ENCODE results near the gene MTUS2.

Gene MTUS2

DNA sequence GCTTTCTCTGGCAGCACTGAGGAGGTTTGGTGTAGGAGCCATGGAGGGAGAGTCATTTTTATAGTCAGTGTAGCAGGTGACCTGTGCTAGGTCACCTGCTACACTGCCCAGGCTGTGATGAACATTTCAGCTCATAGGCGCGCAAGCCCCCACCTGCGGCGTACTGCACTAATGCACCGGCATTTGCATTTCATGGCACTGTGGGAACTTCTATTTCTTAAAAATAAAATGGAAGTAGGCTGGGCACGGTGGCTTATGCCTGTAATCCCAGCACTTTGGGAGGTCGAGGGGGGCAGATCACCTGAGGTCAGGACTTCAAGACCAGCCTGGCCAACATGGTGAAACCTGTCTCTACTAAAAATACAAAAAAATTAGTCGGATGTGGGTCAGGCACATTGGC is 674.4 kb downstream of the MTUS2 start:
- no peak for DNase-seq

DNA sequence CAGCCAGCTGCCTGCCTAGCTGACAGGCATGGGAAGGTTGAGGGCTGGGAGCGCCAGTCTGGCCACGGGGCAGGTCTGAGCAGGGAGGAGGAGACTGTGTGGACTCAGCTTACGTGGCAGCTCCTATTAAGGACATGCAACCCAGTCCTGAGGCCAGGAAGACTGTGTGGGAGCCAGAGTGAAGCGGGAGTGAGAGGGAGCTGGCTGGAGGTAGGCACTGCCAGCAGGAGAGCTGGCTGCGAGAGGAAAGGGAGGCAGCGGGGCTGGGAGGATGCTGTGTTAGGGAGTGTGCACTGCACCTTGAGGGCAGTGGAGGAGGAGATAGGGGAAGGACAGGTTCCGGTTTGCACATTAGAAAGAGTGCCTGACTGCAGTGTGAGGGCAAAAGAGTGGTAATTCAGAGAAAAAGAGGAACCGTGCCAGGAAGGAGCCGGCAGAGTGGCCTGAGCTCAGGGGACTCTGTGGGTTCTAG is 676.1 kb downstream of the MTUS2 start:
- DNase-seq = no peak

DNA sequence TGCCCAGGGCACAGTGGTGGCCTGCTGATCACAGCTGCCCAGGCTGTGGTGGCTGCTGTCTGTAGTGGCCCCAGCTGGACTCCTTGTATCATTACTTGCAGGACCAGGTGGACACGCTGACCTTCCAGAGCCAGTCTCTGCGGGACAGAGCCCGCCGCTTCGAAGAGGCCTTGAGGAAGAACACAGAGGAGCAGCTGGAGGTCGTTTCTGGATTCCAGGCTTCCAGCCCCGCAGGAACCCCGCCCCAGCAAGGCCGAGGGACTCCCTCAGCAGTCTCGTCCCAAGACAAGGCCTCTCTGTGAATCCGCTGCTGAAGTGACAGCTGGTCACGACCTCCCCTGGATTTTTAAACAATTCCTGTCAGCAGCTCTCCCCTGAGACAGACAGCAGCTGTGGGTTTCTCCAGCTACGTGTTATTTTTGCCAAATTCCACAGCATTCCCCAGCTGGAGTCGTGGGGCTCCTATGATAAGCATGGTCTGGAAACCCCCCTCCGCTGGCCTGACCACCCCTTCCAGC is 677.1 kb downstream of the MTUS2 start:
- DNase-seq = no peak

DNA sequence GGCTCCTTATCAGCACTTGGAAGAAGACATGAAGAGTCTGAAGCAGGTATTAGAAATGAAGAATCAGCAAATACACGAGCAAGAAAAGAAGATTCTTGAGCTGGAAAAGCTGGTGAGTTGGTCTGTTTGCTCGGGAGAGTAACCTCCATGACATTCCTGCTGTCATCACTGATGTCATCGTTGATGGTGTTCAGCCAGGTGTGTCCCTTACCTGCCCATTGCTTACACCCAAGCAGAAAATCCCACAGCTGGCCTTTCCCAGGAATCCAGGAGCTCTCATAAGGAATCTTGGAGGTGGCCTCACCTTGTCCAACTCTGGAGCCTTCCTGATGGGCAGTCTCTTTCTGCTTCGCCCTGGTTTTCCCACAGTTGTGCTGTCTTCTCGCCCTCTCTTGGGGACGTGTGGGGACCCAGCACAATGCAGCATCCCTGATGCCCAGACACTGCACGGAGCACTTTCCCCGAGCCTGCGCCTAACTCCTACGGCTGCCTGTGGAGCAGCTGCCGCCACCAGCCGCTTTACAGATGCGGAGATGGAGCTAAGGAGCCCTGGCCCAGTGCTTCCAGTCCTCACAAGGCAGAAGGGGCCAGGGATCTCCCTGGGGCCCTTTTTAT is 678.4 kb downstream of the MTUS2 start:
- no peak for DNase-seq

DNA sequence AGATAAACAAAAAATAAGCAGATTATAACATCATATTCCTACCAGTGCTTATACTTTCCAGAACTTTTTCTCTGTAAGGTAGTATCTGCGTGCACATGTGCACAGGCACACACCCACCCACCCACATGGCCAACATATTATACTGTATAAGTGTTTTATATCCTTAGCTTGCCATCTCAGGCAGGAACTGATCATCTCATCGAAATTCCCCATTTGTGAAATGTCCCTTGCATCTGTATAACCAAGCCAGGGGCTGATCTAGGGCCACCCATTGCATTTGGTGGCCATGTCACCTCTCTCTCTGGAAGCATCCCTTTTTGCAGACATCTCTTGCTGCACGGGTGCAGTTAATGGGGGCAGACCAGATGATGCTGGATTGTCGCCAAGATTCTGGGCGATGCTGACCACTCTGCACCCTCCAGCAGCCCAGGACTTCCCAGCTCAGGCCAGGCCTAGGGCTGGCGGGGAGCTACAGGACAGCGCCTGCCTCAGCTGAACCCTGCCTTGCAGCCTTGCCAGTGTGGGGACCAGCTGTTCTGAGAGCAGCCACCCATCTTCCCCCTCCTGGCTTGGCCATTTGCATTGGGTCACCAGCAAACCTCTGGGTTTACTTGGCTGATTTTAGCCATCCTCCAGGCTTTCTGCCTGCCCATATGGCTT is 679.5 kb downstream of the MTUS2 start:
- DNase-seq = no peak

DNA sequence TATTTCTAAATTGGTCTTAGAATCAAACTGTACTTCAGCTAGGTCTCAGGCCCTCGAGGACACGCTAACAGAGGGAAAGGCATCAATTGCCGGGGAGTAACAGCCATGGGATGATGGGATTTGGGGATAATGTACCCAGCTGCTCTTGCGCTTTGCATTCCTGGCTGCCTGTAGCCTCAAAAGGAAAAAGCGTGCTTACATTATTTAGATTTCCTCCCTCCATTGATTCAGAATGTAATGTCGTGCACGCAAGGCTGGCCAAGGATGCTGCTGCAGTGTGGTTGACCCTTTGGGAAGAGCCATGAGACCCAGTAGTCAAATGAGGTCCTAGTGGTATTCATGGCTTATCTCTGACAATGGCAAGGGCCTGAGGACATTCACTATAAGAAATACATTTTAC is 680.2 kb downstream of the MTUS2 start:
- no peak for DNase-seq

DNA sequence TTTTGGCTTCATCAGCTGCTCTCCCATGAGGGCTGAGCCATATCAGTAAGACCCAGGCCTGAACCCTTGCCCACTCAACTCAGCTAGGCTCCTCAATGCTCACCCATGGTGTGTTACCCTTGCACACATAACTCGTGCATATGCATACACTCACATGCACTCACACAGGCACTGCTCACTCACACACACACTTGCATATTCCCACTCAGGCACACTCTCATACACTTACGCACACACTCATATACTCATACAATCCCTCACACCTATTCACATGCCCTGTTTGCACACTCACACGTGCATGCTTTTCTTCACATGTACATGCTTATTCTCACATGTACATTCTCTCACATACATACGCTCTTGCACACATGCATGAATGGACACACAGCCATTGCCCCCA is 681.5 kb downstream of the MTUS2 start:
- no peak for DNase-seq

DNA sequence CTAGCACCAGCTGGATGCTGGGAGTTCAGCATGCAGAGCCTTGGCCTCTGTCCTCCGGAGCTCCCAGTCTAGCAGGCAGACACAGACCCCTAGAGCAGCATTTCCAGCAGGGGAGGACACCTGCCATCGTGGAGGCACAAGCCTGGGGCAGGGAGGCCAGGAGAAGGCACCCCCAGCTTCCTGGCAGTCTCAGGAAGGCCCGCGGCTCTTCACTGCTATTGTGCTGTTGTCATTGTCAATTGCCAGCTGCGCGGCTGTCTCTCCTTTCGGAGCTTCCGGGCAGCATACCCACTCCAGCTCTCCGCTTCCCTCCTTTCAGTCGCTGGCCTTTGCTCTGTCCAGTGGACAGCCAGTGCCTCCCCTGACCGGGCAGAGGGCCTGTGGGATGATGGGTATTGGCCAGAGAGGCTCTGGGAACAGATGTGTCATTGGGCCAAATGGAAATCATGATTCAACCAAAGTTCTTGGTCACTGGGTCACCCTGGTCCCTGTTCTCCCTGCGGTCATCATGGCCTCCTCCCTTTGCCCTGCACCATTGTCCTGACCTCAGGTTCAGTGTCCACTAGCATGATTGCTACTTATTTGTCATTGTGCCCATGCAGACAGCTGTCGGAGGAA is 682.4 kb downstream of the MTUS2 start:
- DNase-seq = no peak

DNA sequence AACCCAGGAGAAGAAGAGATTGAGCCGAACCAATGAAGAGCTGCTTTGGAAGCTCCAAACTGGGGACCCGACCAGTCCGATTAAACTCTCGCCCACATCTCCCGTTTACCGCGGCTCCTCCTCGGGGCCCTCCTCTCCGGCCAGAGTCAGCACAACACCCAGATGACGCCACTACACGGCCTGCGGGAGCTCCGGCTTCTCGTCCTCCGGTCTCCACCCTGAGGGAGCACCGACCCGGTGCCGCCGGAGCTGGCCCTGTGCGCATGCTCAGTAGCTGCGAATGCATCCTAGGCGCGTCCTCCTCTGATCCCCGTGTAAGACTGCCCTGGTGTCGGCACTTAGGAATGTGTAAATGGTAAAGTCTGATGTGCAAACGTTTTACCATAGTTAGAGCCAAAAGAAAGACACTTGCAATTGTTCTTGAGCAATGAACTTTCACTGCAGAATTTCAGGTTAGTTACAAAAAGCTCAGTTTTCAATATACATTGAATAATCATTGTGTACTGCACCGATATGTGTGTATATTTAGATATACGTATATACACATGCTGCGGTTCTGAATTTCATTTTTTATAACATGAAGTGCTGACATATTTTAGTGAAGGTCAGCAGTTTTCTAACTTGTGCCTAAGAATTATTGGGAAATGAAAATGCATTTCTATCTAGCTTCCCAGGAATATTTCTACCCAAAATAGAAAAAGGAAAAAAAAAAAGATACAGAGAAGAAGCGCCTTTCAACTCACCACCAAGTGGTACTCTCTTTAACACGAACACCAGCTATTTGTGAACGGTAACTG is 683.1 kb downstream of the MTUS2 start:
- DNase-seq = no peak

DNA sequence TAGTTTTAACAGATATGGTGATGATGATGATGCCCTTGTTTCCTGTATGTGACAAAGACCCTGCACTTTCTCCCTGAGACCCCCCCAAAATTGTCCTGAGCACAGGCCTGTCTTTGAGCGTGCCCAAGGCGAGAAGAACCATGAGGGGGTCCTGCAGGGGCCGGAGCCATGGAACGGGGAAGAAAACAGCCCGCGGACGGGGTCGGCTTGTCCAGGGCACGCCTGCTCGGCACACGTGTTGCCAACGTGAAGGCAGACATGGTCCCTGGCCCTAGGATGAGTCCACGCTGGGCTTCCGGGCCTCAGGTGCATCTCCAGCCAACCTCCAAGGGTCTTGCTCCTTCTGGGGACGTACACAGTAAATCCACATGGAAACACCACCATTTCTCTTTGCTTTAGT is 684.6 kb downstream of the MTUS2 start:
- DNase-seq = no peak

DNA sequence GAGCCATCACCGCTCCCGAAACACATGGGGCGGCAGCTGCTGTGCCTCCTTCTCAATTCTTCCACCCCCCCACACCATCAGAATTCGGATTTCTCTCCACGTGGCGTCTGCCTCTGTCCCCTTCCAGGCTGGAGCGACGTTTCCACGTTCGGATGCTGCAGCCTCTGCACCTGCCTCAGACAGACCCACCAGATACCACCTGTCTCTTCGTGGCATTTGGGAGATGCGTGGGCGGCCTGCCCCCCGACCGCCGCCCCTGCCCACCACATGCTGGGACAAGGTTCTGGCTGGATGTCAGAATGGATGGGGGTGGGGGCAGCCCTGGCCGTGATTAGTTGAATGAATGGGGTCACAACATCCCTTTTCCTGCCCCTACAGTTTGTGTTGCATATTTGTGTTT is 685.4 kb downstream of the MTUS2 start:
- no peak for DNase-seq

DNA sequence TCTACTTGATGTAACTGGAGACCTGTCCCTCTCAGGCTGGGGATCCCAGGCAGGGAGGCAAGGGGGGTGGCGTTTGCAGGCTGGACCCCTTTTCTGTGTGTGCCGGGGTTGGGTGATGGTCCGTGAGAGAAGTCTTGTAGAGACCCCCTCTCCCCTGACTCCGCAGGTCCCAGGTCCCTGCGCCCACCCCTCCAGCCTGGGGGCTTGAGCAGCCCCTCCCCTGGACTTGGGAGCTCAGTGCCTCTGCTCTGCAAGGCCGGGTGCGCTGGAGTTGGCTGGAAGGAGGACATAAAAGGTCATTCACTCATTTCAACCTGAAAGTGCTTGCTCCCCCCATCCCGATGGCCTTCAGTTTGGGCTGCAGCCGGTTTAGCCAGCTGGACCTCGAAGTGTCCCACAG is 685.8 kb downstream of the MTUS2 start:
- no peak for DNase-seq

DNA sequence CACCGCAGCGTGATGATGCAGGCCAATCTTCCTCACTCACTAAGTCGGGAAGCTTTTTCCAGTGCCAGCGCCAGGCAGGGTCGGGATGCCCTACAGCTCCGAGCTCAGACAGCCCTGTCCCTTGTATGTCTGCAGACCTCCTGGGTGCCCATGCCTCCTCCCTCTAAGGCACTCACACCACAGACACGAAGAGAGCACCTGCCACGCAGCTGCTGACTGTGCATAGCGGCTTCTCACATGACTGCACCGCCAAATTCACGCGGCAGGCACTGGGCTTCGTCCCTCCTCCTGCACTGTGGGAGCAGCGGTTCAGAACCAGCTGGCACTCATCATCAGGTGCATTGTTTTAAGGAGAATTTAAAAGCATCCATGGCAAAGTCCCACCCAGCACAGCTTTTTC is 687.2 kb downstream of the MTUS2 start:
- no peak for DNase-seq

DNA sequence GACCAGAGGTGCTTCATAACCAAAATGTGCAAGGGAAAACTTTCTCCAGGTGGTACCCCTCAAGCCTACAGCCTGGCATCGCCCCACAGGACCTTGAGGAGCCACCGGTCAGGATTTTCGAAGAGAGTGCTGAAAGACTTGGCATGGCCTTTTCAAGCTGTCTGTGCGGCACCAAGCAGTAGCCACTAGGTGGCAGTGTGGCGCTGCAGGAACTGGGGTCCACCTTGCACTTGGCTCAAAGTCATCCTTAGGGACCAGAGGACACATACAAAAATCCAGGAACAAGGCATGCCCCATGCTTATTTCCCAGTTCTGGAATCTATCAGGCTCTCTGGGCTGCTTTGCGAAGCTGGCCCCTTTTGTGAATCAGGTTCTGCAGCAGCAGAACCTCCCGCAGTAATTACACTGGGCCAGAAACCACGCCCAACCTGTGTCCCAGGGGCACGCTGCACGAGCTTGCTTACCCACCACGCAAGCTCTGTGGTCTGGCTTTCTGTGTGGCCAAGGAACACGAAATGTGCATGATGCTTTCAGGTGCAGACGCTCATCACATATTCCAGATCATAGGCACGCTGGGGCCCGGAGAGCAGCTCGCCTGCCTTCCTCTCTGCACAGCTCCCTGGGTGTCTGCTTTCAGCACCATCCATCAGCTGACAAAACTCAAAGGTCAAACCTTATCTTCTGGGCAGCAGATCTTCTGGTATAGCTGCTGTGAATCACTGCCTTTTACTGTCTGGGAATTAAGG is 688.2 kb downstream of the MTUS2 start:
- peak; percentile 49 for DNase-seq

DNA sequence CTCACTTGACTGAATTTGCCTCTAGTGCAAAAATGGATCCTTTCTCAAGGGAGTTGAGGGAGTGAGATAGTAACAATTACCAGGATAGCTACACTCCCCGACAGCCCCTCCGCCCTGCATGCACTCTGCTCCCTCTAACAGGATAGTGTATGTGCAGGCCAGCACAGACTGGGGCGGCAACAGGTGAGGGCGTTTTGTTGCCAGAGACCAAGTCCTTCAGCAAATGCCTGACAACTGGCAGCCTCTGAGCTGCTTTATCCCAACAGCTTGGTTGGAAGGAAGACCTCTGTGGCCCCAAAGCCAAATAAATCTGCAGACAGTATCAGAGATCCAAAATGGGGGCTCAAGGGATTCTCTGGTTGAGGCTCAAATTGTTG is 688.7 kb downstream of the MTUS2 start:
- no peak for DNase-seq

DNA sequence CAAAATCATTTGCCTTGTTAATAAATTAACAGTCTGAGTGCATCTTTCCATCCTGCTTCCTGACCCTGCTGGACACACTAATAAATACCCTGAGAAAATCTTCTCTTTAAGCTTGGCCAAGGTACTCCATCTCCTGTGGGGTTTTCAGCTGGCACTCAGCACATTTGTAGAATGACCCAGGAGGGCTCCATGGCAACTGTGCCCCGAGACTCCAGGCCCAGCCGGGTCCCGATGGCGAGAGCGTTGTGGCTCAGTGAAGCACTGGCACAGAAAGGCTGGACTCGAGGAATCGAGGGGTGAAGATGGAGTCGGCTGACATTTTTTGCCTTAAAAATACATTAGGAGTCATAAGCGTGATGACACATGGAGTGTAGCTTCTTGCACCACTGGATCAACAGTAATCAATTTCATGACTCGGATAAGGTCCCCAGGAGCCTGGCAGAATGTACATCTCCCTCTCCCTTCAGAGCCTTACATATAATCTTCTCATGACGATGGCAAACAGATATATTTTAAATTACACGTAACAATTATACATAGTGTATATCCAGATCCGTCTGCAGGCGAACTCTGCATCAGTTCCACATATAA is 690.0 kb downstream of the MTUS2 start:
- no peak for DNase-seq

DNA sequence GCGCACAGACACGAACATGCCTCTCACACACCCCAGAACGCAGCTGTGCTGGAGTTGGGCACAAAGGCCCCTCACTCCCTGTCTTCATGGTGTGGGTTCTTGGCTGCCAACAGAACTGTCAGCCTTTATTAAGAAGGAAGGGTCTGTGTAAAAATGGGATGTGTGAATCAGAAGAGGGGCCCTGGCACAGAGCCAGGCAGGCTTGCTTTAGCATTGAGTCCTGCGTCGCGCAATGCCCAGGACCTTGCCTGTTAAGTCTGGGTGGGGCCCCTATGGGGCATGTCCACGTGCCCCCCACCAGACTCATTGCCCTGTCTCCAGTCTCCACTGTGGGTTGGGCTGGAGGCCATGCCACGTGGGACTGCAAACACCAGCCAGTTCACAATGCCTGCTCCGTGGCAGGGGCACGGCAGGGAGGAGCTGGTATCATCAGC is 690.5 kb downstream of the MTUS2 start:
- DNase-seq = no peak

DNA sequence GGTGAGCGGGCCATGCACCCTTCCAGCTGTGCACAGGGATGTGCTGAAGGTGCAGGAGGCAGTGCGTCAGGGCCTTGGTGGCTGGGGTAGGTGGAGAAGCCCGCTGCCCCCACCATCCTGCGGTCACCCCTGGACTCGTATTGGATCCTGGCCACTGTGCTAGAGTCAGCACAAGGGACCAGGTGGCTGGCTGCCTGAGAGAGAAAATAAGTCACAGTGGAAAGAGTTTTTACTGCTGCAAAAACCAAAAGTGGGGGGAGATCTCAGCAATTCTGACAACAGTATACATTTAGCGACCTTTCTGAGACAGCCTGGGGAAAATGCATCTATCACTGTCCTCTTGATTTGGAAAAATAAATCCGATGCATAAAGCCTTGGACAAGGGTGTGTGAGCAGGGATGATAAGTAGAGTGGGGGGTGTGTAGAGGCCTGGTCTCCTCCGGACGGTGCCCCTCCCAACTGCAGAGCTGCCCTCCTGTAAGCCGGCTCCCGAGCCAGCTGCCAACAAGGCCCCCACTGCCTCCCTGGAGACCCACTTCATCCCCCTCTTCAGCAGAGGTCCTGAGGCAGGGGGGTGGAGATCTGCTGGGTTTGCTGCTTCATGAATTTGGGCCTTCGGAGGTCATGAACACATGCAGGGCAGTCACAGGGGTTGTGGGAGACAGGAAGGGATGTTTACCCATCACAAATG is 691.1 kb downstream of the MTUS2 start:
- no peak for DNase-seq

DNA sequence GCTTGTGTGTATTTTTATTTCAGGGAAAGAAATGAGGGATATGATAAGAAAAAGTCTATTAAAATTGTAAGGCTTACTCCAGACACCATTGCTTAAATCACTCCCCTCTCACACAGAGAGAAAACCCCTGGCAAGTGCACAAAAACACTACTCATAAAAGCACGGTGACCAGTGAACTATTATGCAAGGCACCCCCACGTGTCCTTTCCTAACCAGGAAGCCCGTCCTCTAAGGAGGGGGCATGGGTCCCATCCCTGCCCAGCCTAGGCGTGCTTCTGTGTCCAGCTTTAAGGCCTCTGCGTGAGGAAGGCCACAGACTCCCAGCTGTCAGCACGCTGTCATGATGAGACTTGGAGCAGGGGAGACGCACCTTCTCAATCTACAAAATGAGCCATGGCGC is 691.8 kb downstream of the MTUS2 start:
- DNase-seq = no peak

DNA sequence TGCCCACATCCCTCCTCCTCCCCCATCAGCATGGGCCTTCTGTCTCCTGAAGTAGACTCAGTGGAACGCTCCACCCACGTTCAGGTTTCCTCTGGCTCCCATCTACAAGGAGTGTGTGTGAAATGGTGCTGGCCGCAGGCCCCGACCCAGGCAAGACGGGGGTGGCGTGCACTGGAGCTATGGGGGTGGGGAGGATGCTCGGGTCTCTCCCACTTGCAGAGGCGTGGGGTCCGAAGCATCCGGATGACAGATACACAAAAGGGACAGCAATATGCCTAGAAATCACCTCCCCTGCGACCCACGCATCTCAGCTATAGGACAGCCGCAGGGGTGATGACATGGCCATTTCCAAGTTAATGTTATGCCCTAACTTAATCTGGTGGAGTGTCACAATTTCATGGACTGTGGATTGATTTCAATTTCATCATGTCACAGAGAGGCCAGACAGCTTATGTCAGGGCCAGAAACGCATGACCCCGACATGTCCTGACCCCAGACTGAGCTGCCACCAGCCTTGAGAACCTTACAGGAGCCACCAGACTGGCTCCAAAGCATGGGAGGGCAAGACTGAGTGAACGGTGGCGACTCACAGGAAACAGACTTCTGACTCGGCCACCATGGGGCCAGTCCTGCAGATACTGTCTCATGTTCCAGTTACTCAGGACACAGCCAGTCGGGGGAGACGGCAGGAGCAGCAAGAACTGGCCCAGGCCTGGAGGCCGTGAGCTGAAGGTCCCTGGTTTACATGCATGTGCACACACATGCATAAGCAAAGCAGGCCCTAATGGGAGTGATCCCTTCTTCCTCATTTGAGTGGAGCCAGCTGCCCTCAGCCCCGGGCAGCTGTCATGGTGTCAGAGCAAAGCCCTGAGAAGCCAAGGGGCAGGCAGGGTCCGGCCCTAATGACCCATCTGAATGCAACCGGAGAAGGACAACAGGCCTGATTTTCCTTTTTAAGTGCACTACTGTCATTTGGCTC is 693.2 kb downstream of the MTUS2 start:
- no peak for DNase-seq

All from central memory CD4-positive, alpha-beta T cell (primary cell).